ENCODE results near the gene BCAP31.
A peak's percentile ranks its signal among the peaks of the same experiment; 100 is the strongest.
"Not testable (repeated sequence)": the region's sequence is repeated elsewhere in the genome, so short reads cannot be mapped to it uniquely, and the experiment has no call there.

The BCAP31 gene

DNA sequence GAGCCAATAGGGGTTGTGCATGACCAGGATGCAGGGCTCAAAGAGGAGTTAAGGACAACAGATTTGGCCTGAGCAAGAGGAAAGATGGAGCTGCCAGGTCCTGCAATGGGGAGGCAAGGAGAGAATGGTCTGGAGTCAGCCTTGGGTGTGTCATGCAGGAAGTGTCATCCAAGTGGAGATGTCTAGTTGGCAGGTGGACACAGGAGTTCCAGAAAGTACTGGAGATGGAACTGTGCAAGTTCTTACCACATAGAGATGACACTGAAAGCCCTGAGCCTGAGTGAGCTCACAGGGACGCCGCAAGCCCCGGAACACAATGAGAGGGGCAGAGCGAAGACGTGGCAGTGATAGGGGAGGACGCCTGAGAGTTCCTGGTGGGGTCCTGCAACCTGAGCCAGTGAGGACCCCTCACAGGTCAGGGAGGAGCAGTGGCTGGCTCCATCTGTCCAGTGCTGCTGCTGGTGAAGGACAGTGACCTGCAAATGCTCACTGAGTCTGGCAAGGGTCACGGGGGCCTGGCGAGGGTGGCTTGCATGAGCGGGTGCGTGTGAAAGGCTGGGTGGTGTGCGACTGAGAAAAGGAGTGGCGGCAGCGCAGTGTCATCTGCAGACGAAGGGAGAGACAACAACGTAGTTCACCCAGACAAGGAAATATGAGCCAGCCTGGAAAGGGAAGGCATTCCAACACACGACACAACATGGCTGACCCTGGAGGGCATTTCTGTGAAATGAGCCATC, 27.0 kb downstream of the BCAP31 start:
- not testable (repeated sequence) for DNase-seq (ENCODE audit: extremely low read depth in 1 of 2, low read depth in 1 of 2)

DNA sequence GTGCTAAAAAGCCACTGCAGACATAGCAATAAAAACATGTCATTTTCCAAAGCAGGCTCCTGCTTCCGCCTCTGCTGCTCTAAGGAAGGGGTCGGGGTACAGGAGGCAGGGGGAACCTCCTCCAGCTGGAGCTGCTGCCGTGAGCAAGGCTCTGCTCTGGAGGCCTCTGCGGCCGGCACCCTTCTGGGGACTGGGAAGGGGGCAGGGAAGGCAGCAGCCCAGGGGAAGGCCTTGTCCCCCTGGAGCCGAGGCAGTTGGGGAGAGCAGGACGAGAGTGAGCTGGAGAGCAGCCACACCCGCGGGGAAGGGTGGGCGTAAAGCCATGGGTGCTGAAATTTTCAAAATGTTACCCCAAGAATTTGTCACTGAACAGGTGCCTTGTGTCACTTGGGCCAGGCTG, 27.6 kb downstream of the BCAP31 start:
- not testable (repeated sequence) for DNase-seq (ENCODE audit: extremely low read depth in 1 of 2, low read depth in 1 of 2)

DNA sequence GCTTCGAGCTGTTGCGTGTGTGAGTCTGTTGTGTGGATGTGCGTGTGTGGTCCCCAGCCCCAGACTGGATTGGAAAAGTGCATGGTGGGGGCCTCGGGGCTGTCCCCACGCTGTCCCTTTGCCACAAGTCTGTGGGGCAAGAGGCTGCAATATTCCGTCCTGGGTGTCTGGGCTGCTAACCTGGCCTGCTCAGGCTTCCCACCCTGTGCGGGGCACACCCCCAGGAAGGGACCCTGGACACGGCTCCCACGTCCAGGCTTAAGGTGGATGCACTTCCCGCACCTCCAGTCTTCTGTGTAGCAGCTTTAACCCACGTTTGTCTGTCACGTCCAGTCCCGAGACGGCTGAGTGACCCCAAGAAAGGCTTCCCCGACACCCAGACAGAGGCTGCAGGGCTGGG, 28.1 kb downstream of the BCAP31 start:
- no peak for DNase-seq (ENCODE audit: extremely low read depth in 1 of 2, low read depth in 1 of 2)

DNA sequence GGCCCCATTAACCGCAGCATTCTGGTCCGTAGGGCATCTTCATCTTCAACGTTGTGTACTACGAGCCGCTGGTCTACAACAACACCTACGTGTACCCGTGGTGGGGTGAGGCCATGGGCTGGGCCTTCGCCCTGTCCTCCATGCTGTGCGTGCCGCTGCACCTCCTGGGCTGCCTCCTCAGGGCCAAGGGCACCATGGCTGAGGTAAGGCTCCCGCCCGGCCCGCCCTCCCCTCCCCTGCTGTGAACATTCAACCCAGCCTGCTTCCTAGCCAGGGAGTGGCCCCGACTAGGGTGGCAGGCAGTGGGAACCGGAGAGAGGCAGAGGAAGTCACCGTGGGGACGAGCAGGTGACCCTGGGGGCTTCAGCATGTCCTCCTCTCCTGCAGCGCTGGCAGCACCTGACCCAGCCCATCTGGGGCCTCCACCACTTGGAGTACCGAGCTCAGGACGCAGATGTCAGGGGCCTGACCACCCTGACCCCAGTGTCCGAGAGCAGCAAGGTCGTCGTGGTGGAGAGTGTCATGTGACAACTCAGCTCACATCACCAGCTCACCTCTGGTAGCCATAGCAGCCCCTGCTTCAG, 29.4 kb downstream of the BCAP31 start:
- DNase-seq (ENCODE audit: extremely low read depth in 1 of 2, low read depth in 1 of 2), result no peak

DNA sequence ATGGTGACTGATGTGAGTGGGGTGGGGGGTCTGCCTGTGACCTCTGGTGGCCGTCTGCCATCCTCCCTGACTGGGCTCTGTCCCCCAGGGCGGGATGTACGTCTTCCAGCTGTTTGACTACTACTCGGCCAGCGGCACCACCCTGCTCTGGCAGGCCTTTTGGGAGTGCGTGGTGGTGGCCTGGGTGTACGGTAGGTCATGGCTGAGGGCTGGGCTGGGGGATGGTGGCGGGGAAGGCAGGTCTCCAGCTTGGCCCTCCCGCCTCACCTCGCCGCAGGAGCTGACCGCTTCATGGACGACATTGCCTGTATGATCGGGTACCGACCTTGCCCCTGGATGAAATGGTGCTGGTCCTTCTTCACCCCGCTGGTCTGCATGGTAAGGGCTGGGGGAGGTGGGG, 29.9 kb downstream of the BCAP31 start:
- not testable (repeated sequence) for DNase-seq (ENCODE audit: extremely low read depth in 1 of 2, low read depth in 1 of 2)

DNA sequence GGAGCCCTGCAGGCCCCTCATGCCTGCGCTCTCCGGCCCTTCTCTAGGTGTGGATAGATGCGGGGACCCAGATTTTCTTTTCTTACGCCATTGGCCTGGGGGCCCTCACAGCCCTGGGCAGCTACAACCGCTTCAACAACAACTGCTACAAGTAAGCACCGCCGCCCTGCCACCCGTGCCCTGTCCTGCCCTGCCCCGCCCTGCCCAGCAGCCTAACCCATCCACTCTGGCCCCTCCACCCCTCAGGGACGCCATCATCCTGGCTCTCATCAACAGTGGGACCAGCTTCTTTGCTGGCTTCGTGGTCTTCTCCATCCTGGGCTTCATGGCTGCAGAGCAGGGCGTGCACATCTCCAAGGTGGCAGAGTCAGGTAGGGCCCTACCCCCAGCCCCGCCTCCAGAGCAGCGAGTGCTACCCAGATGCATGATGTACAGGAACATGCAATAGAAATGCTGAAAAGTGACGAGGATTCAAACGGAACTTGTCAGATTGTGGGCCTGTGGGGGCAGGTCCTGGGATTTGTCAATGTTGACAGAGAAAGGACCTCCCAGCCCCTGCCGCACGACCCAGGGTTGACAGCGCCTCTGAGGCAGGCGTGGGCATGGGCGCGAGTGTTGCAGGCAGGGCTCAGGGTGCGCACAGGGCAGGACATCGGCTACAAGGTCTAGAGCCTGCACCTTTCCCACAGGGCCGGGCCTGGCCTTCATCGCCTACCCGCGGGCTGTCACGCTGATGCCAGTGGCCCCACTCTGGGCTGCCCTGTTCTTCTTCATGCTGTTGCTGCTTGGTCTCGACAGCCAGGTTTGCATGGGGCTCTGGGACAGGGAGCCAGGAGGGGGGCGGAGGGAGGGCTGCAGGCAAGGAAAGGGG, 30.7 kb downstream of the BCAP31 start:
- DNase-seq (ENCODE audit: extremely low read depth in 1 of 2, low read depth in 1 of 2), result no peak

DNA sequence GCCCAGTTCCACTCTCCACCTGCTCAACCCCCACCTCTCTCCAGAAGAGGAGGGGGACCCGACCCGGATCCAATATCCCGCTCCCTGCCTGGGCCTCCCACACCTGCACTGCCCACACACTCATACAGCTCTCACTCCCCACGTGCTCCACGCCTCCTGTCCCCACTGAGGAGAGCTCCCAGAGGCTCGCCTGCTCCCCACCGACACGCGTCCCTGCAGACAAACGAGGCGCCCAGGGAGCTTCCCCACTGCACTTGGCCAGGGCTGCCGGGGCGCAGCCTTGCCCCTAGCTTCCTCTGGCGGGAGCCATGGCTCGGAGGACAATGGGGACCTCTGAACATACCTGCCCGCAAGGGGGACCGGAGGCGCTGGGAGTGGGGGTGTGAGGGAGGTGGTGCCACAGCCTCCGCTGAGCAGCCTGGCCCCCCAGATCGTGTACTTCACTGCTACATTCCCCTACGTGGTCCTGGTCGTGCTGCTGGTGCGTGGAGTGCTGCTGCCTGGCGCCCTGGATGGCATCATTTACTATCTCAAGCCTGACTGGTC, 31.5 kb downstream of the BCAP31 start:
- DNase-seq (ENCODE audit: extremely low read depth in 1 of 2, low read depth in 1 of 2), result no peak

DNA sequence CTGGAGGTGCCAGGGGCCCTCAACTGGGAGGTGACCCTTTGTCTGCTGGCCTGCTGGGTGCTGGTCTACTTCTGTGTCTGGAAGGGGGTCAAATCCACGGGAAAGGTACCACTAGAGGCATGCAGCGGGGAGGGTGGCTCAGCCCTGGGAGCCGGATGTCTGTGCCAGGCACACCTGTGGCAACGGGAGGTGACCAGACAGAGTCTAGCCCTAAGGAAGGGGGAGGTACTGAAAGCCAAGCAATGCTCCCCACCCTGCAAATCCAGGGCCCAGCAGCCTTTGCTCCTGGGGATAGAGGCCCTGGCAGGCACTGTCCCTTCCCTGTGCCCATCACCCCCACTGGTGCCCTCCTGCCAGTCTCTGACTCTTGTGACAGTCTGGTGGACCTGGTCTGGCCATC, 32.2 kb downstream of the BCAP31 start:
- DNase-seq (ENCODE audit: extremely low read depth in 1 of 2, low read depth in 1 of 2), result no peak

DNA sequence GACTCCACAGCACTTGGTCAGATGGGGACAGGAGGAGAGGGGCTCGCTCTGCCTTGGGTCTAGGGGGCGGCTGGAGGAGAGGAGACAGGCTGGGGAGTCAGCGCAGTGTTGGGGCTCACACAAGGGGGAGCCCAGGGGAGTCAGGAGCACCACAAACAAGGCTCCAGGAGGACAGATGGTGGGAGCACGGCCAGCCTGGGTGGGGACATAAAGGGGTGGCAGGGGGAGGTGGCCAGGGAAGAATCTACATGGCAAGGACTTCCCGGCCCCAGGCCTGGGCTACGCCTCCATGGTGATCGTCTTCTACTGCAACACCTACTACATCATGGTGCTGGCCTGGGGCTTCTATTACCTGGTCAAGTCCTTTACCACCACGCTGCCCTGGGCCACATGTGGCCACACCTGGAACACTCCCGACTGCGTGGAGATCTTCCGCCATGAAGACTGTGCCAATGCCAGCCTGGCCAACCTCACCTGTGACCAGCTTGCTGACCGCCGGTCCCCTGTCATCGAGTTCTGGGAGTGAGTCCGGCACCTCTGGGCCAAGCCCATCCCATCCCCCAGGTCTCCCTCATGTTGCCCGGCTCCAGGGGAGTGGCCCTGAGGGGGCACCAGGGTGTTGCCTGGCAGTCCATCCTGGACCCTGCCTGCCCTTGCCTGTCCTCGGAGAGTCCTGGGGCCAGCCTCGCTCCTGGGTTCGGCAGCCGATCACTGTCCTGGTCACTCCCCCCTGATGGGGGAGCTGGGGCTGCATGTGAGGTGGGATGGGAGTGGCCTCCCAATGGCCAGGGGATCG, 33.0 kb downstream of the BCAP31 start:
- not testable (repeated sequence) for DNase-seq (ENCODE audit: extremely low read depth in 1 of 2, low read depth in 1 of 2)

DNA sequence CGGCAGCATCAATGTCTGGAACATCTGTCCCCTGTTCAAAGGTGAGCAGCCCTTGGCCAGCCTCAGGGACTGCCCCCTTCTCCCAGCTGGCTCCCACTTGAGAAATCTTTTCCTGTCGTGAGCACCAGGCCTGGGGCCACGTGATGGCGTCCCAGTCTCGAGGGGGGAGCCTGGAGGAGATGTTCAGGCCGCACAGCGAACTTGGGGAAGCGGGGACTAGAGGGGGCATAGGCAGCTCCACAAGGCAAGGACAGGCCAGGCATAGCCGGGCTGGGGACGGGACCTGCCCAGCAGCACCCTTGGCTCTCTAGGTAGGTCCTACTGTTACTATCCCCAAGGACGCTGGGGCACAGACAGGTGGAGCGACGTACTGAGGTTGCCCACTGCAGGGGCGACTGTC, 33.7 kb downstream of the BCAP31 start:
- DNase-seq (ENCODE audit: extremely low read depth in 1 of 2, low read depth in 1 of 2), result no peak

DNA sequence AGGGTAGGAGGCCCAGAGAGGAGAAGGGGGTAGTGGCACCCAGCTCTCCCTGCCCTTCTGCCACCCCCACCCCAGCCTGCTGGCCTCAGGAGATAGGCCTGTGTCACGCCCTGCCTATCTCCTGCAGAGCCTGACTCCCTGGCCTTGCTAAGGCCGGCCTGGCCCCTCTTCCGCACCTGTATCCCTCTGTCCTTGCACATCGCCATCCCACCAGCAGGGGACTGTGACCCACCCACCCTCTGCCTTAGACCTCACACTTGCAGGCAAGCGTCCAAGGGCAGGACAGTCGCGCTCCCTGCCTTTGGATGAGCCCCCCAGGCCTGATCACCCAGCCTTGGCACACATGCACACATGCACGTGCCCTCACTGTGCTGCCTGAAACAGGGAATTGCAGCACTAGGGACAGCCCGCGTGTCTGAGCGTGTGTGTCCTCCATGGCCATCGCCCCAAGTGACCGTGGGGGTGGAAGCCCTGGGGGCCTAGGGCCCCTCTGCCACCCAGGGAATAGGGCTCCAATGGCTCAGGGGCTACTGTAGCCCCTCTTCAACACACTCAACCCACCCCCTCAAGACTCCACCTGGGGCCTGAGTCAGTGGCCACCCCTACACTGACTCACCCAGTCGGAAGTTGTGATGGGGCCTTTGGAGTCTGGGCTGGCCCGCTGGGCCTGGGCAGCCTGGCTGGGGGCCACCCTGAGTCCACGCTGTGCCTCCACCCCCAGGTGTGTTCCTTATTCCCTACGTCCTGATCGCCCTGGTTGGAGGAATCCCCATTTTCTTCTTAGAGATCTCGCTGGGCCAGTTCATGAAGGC, 34.3 kb downstream of the BCAP31 start:
- DNase-seq (ENCODE audit: extremely low read depth in 1 of 2, low read depth in 1 of 2), result no peak

DNA sequence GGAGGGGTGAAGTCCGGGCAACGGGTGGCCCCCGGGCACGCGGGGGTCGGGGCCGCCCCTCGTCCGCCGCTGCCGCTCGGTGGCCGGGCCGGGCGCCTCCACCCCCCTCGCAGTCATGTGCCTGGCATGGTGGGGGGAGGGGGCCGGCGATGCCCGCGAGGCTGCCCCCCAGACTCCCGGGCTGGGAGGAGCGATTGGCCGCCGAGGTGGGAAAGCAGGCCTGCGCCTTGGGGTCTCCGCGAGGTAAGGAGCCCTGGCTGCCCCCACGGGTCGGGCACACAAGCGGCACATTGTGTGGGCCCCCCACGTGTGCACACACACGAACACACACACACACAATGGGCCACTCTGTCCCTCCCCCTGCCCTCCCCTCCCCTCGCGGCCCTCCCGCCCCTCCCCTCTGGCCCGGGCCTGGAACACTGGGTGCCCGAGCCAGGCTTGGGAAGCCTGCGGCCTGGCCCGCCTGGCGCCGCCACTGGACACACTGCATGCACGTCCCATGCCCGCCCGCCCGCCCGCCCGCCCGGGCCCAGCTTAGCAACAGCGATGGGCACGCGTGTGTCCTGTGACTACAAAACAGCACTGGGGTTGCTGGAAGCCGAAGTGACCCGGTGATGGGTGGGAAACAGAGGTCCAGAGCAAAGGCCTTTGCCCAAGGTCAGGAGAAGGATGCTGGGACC, 35.1 kb downstream of the BCAP31 start:
- DNase-seq (ENCODE audit: extremely low read depth in 1 of 2, low read depth in 1 of 2), result no peak

DNA sequence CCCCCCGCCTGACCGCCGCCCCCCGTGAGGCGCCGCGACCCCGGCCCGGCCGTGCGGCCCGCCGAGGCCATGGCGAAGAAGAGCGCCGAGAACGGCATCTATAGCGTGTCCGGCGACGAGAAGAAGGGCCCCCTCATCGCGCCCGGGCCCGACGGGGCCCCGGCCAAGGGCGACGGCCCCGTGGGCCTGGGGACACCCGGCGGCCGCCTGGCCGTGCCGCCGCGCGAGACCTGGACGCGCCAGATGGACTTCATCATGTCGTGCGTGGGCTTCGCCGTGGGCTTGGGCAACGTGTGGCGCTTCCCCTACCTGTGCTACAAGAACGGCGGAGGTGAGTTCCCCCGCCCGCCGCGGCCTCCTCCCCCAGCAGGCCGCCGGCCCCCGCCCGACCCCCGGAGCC, 35.7 kb downstream of the BCAP31 start:
- no peak for DNase-seq (ENCODE audit: extremely low read depth in 1 of 2, low read depth in 1 of 2)

DNA sequence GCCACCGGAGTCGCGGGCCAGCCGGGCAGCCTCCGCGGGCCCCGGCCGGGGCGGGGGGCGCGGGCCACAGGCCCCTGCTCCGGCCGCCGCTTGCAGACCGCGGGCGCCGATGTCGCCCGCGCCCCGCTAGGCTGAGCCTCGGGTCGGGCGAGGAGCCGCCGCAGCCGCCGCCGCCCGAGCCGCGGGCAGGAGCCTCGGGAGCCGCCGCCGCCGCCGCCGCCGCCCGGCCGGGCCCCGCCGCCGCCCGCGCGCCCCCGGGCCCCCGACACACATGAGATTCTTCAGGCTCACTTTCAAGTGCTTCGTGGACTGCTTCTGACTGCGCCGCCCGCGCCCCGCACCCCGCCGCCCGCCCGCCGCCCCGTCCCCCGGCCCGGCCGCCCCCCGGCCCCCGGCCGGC, 36.1 kb downstream of the BCAP31 start:
- no peak for DNase-seq (ENCODE audit: extremely low read depth in 1 of 2, low read depth in 1 of 2)

DNA sequence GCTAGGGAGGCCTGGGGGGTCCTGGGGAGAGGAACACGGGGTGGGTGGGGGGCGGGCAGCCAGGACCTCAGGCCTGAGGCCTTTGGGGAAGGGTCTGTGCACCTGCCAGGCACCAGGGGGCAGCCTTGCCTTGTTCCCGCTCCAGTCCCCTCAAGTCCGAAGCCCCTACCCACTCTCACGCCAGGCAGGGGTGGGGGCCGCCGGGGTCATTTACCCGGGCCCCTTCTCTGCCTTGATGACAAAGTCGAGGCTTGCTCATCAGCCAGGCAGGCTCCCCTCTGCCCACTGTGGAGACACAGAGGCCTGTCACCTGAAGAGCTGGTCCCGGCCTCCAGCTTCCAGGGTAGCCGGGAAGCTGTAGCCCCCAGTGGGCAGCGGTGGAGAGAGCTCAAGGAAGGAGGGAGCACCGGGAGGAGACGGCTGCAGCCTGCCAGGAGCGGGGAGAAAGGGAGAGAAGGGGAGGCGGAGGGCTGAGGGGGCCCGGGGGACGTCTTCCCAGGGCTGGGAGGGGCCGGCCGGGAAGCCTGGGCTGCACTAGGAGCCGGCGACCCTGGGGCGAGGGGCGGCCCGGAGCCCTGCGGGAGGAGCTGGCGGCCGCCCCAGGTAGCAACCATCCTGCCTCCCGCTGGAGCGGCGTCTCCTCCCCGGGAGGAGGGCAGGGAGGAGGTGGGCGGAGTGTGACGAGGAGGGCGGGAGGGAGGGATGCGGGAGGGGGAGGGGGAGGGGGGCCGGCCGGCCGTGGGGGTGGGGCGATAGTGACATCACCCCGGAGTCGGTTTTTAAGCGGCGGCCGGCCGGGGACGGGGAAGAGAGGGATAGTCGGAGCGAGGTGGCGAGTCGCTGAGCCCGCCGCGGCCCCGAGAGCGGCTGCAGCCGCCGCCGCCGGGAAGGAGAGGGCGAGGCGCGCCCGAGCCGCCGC, 36.8 kb downstream of the BCAP31 start, which contains the start of gene SLC6A8:
SLC6A8 (plus strand) TSS at position 806 of the 919 bp plus-strand sequence. CDS start 649 bp downstream, outside the sequence.
- DNase-seq (ENCODE audit: extremely low read depth in 1 of 2, low read depth in 1 of 2), result peak in 1 of 2 donors; percentile 8

DNA sequence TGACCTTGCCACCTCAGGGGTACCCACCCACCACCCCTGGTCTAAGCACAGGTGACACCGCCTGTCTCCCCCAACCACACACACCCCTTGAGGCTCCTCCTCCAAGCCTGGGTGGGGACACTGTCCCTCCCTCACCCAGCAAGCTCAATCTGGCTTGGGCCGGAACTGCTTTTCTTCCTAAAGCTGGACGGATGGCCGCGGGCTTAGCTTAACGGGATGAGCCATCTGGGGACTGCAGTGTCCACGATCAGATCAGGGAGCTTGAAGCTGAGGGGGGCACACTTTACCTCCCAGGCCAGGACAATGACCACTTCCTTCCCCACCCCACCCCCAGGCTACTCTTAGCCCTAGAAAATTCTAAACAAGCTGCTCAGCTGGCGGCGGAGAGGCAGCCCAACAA, 37.5 kb downstream of the BCAP31 start:
- no peak for DNase-seq (ENCODE audit: extremely low read depth in 1 of 2, low read depth in 1 of 2)

DNA sequence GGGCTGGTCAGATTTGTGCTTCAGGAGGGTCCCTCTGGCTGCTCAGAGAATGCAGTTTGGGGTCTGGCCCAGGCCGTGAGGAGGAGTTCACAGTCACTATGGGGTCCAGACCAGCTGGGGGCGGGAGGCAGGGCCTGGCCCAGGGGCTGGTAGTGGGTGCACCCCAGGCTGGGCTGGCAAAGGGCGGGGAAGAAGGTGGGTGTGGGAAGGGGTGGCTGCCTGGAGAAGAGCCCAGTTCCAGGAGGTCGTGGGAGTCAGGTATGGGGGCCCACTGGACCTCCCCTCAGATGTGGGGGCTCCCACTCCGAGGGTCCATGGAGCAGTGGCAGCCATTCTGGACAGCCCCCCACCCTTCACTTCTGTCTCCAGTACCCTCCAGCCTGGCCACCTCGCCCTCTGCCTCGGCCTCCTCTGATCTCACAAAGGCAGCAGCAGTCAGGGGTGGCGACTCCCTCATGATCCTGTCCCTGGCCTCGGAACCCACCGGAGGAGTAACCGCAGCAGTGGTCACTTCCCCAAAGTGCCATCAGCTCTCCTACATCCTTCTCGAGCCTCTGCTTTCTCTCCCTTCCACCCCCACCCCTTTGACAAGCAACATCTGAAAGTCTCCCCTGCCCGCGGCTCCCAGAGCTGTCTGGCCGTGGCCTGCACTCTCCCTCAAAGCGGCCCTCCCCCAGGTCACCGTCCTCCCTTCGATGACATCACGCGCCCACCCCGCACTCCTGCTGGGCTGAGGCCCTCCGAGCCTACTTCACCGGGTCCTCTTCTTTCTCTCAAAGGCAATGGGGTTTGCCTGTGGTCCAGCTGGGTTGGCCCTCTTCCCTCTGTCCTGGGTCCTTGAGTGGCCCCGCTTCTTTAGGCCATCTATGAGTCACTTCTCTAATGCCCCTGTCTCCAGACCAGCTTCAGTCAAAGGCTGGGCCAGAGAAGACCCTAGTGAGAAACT, 38.2 kb downstream of the BCAP31 start:
- no peak for DNase-seq (ENCODE audit: extremely low read depth in 1 of 2, low read depth in 1 of 2)

Data from stimulated activated CD8-positive, alpha-beta memory T cell treated with anti-CD3 and anti-CD28 coated beads, Interleukin-7, amount 100 ng/mL, for 48 hours (primary cell).